NCI-H69 (cell line): Measurements from ENCODE around the gene DSP.
A peak's percentile ranks its signal among the peaks of the same experiment; 100 is the strongest.

ENCODE experiments used
- DNase-seq: peaks from one replicate; lab custom pipeline; 2025; lab: John Stamatoyannopoulos, UW

The DSP gene

DNA sequence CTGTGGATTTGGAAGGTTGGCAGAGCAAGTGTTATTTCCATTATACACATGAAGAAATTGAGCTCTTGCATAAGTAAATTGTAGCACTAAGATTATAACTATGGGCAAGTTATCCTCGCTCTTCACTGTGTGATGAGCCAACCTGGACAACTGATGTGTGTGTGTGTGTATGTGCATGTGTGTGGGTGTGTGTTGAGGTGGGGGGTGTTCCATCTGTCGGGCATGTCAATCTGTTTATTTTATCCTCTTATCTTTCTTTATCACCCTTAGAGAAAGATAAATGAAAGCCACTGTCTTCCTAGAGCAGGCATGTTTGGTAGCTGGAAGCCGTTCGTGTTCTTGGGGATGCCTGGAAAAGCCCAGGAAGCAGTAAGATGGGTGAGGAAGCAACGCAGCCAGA, 3.0 kb upstream of the DSP start:
- no peak for DNase-seq

DNA sequence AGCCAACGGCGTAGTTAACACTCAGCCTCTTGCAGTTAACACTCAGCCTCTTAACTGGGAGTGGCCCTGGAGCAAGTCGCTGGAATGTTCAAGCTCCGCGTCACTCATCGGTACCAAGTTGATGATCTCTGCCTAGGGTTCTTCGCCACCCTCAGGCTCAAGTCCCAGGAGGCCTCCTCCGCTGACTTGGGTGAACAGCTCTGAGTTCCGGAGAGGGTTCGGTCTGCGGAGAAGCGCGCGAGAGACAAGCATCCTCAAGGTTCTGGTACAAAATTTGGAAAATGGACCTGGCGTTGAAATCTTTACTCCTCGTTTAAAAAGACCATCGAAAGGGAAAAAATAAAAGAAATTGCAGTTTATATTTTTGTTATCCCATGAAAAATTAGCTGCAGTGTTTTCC, 876 bp upstream of the DSP start:
- DNase-seq = peak; percentile 21

DNA sequence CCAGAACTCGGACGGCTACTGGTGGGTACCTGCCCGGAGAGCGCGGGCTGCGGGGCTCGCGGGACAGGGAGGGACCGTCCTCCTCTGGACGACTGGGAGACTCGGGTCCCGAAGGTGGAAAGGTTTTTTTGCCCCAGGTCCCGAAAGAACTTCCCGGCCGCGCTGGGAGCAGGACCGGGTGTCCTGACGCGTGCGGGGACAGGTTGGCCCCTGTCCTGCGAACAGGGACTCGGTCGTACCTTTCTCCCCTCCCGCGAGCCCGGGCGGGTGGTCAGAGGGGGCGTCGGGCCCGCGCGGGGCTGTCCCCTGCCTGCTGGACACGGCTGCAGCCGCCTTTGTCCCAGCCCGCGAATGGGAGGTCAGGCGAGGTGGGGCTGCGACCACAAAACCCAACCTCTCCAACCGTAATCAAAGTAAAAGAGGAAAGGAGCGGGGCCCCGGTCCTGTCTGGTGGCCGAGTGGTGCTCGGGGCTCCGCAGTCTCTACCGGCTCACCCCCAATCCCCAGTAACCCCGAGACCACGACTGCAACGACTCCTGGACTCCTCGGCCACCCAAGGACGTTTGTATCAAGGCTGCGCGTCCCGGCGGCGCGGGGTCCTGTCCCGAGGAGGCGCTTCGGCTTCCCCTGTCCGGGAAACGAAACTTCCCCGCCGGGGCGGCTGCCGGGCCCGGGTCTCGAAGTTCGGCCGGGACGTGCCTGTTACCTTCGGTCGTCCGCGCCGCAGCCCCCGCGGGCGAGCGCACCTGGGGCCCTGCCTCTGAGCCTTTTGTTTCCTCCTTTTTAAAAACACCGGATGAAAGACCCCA, 798 bp downstream of the DSP start:
- DNase-seq = peak; percentile 74

DNA sequence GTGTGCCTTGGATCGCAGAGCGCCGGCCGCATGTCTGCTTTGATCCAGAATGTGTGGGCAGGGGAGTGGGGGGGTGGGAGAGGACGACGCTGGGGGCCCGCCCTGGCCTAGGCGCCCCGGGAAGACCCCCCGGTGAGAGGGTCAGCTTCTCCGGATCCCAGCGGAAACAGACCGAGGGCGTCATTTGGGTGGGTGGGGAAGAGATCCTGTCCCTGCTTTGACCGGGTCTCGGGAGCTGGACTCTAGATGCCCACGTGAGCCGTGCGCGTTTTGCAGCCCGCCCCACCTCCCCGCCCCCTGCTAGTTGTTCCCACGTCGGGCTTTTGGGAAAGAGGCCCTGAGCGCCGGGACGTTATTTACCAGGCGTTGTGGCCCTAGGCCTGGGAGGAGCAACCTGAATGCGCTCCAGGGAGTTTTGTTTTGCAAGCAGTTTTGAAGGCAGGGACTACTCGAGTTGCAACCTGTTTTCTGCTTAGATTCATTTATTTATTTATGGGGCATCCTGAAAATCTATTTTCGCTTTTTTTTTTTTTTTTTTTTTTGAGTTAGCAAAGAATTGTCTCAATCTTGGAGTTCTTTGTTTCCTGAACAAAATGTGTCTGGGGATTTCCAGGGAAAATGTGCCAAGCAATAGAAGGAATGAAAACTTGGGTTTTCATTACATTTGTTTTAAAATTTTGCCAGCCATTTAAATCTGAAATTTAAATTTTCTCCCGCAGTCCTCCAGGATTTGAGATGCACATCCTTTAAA, 1.6 kb downstream of the DSP start:
- DNase-seq = peak; percentile 97

DNA sequence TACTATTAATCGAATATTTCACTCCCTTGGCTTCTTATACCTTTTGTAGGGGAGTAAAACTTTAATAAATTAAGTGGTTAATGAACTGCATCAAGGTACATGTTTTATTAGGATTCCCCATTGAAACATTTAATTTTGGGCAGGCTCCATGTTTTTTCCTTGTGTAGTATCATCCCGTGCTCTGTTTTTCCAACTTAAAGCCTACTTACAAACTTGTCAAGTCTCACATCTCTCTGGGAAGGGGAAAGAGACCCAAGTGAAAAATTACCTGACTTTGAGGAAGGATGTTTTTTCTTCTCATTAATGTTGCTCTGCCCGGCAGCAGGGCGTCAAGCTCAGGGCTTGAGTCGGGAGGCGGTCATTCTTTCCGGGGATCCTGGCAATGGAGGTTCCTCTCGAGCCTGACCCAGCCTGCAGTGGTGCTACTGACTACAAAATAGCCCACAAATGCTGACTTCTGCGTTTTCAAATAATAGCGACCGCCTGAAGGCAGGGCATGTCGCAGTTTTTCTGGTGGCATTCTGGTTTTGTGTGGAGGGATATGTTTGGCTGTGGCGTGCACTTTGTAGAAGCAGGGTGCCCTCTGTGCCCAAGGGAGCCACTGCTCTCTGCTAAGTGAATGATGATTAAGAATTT, 2.4 kb downstream of the DSP start:
- DNase-seq = peak; percentile 76

DNA sequence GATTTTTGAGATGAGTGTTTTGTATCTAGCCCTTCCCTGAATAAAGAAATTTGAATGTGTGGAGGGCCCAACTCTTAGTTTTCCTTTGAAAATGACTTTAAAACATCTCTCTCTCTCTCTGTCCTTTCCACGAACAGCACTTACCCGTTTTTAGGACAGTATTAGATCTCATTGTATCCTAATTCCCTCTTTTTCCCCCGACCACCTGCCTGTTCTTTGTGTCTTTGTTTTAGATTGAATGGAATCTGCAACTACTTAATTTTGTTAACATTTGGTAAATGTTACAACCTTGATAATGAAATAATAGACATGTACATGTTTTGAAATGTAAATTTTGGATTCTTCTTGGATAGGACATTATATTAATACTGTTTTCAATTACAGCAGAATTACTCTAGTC, 3.1 kb downstream of the DSP start:
- DNase-seq = peak; percentile 35

DNA sequence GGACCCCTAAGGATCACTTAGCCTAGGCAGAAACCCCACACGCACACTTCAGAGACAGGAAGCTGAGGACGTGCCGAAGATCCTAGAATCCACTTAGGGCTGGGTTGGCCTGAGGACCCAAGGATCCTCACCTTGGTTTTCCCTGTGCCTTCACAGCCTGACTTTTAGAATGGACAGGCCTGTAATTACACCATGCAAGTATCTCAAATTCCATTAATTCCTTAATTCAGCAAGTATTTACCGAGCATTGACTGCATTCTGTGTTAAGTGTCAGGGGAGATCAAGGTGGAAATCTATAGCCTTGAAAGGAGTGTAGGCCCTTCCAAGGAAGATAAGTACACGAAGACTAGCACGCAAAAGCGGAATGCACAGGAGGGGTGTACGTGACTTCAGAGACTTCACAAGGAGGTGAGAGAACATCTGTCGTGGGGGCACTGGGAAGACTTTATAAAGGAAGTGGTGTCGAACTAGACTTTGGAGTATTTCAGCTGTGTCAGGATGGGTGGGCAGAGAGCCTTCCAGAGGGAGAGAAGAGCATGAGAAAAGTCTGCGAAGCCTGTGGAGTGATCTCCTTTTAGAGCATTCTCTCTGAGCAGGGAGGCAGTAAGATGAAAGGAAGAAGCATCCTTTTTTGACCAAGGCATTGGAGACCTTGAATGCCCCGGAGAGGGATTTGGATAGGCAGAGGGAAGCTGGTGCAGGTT, 4.0 kb downstream of the DSP start:
- DNase-seq = peak; percentile 62

DNA sequence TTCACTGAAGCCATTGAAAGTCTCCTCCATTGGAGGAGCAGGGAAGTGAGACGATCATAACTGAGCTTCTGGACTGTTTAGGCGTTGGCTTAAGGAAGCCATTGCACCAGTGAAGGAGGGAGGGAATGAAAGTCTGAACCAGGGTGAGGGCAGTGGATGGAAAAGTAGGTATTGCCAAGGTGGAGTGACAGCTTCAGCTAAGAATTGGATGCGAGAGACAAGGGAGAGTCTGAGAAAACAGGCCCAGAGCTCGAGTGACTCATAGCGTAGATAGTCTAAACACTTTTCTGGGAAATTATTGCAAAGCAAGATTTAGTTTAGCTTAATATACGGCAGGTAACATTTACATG, 4.5 kb downstream of the DSP start:
- DNase-seq = no peak

DNA sequence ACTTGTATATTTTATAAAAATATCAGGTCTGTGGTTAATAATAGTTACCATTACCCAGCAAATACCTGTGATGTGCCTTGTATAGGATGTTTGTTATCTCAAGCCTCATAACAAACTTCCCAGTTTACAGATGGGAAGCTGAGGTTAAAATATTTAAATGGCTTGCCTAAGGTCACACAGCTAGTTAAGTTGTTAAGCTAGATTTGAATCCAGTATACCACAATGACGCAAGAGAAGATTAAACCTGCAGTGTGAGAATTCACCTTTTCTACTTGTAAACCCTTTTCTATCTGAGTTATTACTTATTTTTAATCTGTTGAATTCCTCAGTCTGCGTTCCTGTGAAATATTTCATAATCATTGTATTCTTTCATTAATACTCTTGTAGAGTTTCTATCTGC, 4.9 kb downstream of the DSP start:
- DNase-seq = no peak

DNA sequence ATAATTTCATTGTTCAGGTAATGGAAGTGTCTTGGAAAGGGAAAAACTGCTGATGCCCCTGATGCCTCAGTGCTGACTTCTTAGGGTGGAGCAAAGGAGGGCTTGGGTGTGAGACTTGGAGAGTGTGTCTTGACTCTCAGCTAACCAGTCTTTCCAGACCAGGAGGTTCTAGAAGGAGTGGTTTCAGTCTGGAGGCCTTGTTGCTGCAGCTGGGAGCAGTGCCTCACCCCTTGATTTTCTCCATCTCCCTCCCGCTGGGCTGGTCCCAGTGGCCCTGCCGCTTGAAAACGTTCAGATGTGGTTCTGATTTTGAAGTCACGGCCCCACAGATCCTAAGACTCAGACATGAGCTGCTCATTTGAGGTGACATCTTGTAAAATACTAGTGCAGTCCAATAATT, 5.4 kb downstream of the DSP start:
- peak; percentile 37 for DNase-seq

DNA sequence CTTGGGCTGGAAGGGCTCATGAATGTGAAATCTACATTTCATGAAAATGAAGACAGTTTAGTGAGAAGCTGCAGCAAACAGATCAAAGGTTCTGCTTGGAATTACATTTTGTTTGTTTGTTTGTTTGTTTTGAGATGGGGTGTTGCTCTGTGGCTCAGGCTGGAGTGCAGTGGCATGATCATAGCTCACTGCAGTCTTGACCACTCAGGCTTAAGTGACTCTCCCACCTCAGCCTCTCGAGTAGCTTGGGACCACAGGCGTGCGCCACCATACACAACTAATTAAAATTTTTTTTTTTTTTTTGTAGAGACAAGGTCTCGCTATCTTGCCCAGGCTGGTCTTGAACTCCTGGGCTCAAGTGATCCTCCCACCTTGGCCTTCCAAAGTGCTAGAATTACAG, 5.8 kb downstream of the DSP start:
- DNase-seq = no peak

DNA sequence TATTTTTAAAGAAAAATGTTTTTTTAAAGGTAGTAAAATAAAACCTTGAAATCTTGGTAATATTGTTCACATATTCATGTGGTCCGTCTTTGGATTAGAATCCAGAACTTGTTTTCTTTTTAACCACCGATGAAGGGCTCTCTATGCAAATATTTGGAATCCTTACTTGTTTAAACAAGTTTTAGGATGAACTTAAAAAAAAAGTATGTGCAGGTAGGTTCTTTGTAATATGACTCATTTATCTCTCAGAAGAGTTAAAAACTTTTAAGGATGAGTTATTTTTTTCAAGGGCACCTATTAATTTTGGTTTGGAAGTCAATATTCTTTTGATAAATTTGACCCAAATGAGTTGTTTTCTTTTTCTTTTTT, 8.9 kb downstream of the DSP start:
- peak; percentile 83 for DNase-seq

DNA sequence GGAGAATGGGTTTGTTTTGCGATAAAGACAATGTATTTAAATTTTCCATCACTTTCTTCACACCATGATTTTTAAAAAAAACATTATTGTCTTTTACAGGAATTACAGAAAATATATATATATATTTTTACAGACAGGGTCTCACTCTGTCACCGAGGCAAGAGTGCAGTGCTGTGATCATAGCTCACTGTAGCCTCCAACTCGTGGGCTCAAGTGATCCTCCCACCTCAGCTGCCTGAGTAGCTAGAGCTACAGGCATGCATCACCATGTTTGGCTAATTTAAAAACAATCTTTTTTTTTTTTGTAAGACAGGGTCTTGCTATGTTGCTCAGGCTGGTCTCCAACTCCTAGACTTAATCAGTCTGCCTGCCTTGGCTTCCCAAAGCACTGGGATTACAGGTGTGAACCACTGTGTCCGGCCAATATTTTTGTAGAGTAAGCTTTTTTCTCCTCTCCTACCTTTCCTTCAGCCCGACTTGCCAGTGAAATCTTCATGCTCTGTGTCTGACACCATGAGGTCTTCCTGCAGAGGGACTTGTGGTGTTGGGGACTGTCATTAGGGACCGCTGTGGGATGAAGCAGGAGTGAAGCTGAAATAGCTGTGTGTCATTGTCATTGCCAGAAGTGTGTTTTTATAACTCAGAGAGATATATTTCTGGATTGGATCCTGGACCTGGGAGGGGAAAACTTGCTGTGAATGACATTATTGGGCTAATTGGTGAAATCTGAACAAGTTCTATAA, 13.2 kb downstream of the DSP start:
- no peak for DNase-seq

DNA sequence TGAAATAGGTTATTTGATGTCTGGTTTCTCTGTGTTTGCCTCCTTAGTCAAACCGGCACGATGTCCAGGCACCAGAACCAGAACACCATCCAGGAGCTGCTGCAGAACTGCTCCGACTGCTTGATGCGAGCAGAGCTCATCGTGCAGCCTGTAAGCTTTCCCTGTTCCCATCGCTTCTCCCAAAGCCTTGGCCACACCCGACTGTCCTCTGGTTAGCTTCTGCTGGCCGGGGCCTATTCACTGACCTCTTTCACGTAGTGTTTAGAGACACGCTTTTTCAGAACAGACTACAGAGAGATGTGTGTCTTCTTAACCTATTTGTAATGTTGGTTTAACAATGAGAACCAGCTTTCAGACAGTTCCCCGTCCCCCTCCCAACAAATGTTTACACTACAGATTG, 14.2 kb downstream of the DSP start:
- DNase-seq = no peak

DNA sequence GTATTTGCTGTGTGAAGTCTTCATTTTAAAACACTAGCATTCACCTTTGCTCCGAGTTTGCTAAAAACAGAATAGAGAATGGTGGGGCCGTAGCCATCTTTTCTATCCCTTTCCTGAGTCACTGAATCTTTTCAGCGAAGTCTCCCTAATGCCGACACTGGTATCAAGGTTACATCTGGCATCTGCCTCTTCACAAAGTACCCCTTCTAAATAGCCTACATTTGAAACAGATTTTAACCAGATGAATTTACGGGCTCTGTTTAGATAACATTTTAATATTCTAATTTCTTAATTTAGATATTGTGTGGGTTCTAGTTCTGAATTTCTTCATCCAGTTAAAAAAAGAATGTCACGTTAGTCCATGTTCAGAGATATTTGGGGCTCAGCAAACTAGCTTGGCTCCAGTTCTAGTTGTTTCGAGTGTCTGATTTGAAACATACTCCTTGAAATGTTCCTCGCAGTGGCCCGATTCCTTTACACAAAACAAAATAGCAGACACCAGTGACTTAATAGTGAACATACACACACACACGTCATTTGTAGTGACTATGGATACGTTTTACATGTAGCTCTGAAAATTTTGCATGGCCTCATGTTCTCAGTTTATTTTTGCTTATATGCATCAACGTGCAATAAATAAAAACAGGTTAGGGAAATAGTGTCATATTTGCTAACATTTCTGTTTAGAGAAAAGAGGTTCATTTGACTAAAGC, 15.1 kb downstream of the DSP start:
- DNase-seq = no peak

DNA sequence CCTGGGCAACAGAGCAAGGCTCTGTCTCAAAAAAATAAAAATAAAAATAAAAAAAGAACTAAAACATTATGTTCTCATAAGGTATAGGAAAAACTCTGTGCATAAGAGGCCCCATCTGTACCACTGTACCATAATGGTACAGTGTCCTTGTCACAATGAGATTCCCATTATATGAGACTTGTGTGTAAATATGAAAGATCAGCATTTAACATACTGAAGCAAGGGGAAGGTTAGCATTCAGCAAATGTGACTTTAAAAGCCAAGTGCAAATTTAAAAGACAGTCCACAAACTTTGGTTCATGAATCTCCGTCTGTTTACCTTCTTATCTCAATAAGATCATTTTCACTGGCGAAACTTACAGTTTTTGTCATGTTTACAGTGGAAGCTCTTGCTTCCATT, 16.2 kb downstream of the DSP start:
- DNase-seq = no peak

DNA sequence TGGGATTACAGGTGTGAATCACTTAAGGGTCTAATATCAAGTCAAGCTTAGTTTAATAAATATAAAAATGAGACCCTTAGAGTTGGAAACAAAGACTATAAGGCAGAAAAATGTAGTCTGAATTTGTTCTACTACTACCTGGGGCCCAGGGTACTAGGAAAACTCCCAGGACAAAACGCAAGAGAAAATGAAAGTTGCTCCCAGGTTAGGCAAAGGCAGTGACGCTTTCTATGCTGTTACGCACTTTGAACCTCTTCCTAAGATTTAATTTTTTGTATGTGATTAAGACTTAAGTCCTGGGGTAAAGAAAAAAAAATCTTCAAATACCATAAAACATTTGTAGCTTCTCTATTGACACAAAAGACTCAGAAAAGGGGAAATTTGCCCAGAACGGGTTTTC, 17.3 kb downstream of the DSP start:
- no peak for DNase-seq

DNA sequence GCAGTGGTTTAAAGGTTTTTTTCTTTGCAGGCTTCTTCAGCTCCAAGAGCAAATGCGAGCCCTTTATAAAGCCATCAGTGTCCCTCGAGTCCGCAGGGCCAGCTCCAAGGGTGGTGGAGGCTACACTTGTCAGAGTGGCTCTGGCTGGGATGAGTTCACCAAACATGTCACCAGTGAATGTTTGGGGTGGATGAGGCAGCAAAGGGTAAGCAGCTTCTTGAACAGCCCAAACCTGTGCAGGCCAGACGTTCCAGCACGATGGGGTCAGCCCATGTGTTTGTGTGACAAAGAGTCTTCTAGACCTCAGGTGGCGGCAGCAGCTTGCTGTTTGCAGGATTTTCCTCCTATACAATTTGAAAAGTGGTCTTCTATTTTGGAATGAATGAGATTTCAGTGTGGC, 17.7 kb downstream of the DSP start:
- DNase-seq = no peak

DNA sequence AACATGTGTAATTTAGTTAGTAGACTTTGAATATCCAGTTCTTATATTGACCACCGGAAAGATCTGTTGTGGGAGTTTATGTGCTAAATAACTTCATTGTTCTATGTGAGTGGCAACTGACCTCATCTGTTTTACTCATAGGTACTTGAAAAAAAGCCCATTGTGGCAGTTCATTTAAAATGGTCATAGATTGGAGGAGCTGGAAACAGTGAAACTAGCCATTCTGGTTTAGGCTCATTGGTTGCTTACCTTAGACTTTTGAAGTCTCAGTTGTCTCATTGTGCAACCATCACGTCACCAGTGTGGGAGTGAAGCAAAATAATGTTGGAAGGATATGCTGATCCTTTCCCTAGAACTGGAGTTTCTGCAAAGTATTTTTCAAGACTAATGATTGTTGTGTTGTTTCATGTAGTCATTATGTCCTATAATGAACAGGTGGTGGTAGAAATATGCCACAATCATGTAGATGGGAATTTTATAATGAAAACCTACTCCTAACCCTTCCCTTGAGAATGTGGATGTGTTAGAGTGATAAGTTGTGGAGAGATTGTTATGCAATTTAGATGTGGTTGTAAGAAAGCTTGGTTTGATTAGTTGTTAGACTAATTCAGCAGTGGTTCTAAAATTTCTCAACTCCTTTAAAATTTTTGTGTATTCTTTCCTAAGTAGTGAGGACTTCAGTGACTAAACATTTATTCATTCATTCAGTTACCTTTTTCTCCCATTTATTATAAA, 18.3 kb downstream of the DSP start:
- no peak for DNase-seq

DNA sequence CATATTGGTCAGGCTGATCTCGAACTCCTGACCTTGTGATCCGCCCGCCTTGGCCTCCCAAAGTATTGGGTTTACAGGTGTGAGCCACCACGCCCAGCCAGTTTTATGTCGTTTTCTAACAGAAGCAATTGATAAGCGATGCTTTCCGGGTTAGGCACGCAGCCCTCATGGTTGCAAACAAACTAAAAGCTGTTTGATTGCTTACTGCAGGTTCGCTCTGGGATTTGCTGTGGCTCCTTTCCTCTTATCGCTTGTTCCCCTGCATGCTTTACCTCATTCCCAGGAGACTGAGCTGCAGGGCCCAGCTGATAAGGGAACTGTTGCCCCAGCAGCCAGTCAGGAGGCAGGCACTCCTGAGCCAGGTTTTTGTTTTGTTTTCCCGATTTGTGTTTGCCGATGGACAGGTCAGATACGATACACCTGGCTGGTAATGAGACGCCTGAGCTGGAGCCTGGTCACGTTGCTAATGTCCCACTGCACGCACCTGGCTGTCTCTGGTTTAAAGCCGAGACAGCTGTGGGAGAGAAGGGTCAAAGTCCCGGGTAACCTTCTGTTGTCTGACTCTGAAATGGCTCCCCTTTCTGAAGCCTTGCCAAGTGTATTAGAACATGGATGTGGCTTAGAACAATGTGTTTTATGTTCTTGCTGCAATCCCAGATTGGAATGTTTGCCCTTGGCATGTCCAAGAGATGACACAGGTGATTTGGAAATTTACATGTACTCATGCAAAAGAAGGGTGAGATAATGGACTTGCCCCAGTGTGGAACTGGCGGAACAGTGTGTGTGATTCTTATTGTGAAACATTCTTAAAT, 19.9 kb downstream of the DSP start:
- peak; percentile 99 for DNase-seq
